ENCODE measurements around the gene BBS4. TPM values are rescaled to one million over a fixed set of nuclear protein-coding genes. Genes with fewer than 3 reads are reported as not detected.

BBS4 gene
- total and polyA plus RNA-seq, 9 of the 15 experiments (the other 6 are each of a cell fraction or from before 2014, with no cell fraction given): 25.1 to 80.7 (median 38.9) TPM

DNA sequence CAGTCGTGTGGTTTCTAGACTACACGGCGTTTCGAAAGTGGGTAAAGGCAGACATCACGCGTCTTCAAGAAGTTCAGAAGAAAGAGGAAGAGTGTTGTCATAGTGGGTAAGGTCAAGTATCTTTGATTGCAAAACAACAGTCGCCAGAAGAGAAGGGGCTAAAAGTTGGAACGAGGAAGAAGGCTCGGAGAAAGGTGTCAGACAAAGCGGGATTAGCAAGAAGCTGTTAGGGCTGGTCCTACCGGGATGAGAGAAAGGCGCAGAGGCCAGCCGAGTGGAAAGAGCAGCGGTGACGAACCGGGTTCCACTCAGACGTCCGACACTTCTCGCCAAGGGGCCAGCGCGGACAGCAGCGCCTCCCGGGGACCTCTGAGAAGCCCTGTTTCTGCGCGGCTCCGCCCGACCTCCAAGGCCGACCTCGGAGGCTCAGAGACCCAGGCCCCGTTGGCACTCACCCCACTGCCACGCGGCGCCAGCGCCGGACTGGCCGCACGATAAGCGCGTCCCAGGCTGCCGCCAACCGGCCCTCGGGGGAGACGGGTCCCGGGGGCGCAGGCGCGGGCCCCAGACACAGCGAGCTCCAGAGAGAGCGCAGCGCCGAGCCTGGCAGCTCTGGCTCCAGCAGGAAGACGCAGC is 97.1 kb downstream of the BBS4 start (continued):
- TF ChIP-seq, protein P1, sequence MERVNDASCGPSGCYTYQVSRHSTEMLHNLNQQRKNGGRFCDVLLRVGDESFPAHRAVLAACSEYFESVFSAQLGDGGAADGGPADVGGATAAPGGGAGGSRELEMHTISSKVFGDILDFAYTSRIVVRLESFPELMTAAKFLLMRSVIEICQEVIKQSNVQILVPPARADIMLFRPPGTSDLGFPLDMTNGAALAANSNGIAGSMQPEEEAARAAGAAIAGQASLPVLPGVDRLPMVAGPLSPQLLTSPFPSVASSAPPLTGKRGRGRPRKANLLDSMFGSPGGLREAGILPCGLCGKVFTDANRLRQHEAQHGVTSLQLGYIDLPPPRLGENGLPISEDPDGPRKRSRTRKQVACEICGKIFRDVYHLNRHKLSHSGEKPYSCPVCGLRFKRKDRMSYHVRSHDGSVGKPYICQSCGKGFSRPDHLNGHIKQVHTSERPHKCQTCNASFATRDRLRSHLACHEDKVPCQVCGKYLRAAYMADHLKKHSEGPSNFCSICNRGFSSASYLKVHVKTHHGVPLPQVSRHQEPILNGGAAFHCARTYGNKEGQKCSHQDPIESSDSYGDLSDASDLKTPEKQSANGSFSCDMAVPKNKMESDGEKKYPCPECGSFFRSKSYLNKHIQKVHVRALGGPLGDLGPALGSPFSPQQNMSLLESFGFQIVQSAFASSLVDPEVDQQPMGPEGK (CRISPR knock-in tag; IDR thresholded peaks at IDR 0.05; ENCODE audit: borderline replicate concordance): no peak
- TF ChIP-seq MGA (IDR thresholded peaks at IDR 0.05) (no peak), CBX5 (IDR thresholded peaks at IDR 0.05; ENCODE audit: borderline replicate concordance, low read depth) (no peak), RBM34 (IDR thresholded peaks at IDR 0.05; ENCODE audit: borderline replicate concordance, insufficient read depth, low read length) (0 out of 2 replicates have a peak, but pooled peaks have one; percentile 24), RNF219 (CRISPR knock-in tag; IDR thresholded peaks at IDR 0.05) (no peak)
- TF ChIP-seq, protein P2, sequence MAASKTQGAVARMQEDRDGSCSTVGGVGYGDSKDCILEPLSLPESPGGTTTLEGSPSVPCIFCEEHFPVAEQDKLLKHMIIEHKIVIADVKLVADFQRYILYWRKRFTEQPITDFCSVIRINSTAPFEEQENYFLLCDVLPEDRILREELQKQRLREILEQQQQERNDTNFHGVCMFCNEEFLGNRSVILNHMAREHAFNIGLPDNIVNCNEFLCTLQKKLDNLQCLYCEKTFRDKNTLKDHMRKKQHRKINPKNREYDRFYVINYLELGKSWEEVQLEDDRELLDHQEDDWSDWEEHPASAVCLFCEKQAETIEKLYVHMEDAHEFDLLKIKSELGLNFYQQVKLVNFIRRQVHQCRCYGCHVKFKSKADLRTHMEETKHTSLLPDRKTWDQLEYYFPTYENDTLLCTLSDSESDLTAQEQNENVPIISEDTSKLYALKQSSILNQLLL (CRISPR knock-in tag; IDR thresholded peaks at IDR 0.05; ENCODE audit: borderline replicate concordance): no peak
- TF ChIP-seq, protein P3, sequence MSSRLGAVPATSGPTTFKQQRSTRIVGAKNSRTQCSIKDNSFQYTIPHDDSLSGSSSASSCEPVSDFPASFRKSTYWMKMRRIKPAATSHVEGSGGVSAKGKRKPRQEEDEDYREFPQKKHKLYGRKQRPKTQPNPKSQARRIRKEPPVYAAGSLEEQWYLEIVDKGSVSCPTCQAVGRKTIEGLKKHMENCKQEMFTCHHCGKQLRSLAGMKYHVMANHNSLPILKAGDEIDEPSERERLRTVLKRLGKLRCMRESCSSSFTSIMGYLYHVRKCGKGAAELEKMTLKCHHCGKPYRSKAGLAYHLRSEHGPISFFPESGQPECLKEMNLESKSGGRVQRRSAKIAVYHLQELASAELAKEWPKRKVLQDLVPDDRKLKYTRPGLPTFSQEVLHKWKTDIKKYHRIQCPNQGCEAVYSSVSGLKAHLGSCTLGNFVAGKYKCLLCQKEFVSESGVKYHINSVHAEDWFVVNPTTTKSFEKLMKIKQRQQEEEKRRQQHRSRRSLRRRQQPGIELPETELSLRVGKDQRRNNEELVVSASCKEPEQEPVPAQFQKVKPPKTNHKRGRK (tag; IDR thresholded peaks at IDR 0.05): no peak

Data from K562 (cell line).